HT-29 (cell line): ENCODE data around the gene IL32. TPM values are rescaled to one million over a fixed set of nuclear protein-coding genes. Genes with fewer than 3 reads are reported as not detected.
A peak's percentile ranks its signal among the peaks of the same experiment; 100 is the strongest.

Experiments
- DNase-seq: peaks from one replicate; pipeline ENCODE4 v3.0.0-alpha.2; 2015; ENCODE audit warnings: low spot score
- total RNA-seq: library from RNA; depleted of rRNA; stranded (reverse); fragments of >200 nt; shearing (Covaris generic); gene quantifications from 2 replicates; pipeline ENCODE4 v1.2.3, GENCODE V29; 2014

The IL32 gene
- total RNA-seq, 1 experiment from 2014 or later: 5.0 TPM

DNA sequence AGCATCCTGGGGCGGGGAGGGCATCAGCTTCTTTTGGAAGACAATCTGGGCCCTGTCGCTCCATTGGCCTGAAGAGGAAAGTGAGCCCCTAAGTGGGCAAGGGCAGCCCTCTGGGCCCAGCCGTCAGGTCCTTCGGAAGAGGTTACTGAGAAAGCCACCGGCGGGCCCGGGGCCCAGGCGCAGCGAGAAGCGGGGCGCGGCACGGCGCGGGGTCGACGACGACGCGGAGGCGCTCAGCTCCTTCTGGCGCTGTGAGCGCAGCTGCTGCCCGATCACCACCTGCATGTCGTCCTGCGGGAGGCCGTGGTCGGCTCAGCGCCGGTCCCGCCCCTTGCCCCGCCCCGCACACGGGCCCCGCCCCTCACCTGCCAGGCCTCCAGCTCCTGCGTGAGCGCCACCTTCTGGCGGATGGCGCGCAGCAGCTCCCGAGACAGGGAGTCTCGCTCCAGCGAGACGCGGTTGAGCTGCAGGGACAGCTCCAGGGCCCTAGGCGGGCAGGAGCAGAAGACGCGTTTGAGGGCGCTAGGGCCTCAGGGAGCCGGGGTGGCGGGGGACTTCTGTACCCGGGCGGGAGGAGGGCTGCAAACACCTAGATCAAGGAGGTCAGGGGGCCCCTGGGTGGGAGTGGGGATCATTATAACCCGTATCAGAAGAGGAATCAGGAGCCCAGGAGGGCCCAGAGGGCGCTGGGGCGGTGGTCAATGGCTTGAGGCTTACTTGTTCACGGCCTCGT, 37.3 kb upstream of the IL32 start:
- peak; percentile 92 for DNase-seq

DNA sequence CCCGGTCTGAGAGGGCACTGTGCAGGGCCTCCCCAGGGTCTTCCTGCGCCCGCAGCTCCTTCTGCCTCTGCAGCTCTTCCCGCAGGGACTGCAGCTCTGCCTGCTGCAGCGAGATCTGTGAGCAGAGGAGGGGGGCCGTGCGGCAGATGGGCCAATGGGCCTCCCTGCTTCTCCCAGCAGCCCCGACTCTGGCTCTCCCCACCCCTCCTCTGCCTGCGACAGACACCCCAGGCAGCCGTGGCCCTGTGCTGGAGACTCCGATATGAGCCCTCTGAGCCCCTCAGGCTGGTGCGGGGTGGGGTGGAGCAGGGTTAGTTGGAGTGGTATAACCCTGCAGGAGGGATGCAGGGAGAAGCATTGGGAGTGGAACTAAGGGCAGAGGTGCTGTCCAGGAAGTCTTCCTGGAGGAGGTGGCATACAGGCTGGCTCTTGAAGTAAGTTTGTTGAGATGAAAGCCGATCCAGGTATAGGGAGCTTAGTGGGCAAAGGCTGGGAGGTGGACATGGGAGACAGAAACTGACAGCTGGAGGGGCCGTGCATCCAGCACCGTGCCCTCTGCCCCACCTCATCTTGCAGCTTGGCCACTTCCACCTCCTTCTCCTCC, 36.6 kb upstream of the IL32 start:
- no peak for DNase-seq

GRCh38 chr16:3029491-3030221, 35.8 kb upstream of the IL32 start:
- no peak for DNase-seq

- DNase-seq: no peak
Observed at GRCh38 chr16:3030222-3031212, 34.9 kb upstream of the IL32 start.

- peak; percentile 34 for DNase-seq
Observed at GRCh38 chr16:3032624-3033023, 32.8 kb upstream of the IL32 start.

GRCh38 chr16:3035289-3035971, 30.0 kb upstream of the IL32 start:
- no peak for DNase-seq

DNA sequence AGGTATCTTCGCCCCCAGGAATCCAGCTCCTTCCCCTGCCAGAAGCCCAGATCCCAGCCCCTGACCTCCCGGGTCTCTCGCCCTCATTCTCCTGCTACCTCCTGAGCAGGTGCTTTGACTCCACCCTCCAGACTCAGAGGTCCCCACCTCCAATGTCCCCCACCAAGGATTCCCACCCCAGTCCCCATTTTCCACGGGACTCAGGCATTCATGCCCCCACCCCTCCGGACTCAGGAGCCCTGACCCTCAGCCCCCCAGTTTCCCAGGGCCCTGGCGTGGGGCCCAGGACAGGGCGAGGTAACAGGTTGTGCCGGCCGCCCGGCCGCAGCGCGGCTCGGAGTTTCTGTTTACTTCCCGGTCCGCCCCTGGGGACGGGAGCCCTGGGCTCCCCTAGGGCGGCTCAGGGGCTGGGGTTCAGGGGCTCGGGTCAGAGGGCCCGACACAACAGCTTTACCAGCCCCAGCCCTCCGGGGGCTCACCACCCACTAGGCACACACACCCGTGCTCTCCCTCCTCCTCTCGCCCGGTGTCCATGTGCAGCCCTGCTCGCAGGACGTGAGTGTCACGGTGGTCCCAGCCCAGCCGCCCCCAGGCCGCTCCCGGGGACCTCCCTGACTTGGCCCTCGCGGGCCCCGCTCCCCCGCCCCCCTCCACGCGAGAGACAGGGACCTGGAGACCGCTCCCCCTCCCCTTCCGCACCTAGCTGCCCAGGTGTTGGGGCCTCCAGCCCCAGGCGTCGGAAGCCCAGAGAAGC, 29.3 kb upstream of the IL32 start:
- DNase-seq: peak; percentile 50

DNA sequence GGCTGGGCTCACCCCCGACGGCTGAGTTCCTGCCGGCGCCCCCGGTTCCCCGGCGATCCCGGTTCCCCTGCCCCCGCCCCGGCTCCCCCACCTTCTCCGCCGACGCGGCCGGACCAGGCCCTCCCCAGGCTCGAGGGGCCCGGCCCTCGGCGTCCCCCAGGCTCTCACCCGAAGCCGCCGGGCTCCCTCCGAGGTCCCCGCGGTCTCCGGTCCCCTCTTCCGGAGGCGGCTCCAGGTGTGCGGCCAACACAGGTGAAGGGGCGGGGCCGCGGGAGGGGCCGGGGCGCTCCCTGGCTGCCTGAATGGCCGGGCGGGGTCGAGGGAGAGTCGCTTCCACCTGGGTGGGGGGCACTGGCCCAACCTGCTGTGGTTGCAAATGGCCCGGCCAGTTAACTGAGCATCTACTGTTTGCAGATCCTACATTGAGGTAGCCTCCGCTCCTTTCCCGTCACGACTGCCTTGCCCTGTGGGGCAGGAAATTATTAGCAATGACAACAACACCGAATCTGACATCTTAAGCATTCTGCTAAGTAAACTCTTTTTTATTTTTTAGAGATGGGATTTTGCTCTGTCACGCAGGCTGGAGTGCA, 28.6 kb upstream of the IL32 start, which contains the start of gene BICDL2:
Gene BICDL2 (minus strand): TSS at position 219 of the 590 bp plus-strand sequence. CDS start 1,448 bp downstream, outside the sequence.
- peak; percentile 51 for DNase-seq

GRCh38 chr16:3038256-3038655, 27.2 kb upstream of the IL32 start:
- peak; percentile 56 for DNase-seq

GRCh38 chr16:3038896-3039295, 26.5 kb upstream of the IL32 start:
- DNase-seq: no peak

DNA sequence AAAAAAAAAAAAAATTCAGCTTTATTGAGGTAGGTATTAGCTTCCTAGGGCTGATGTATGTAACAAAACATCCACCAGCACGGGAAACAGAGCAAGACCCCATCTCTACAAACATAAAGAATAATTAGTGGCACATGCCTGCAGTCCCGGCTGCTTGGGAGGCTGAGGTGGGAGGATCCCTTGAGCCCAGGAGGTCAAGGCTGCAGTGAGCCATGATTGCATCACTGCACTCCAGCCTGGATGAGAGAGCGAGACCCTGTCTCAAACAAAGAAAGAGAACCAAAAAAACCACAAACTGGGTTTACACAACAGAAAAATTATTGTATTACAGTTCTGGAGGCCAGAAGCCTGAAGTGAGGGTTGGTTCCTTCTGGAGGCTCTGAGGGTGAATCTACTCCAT, 23.1 kb upstream of the IL32 start:
- no peak for DNase-seq

- no peak for DNase-seq
Observed at GRCh38 chr16:3044708-3045107, 20.7 kb upstream of the IL32 start.

GRCh38 chr16:3045758-3046640, 19.4 kb upstream of the IL32 start, which contains the start of gene MMP25:
TSS of gene MMP25 (plus strand) at chr16:3046561. CDS start at chr16:3046918, 357 bp downstream.
- no peak for DNase-seq

GRCh38 chr16:3046641-3047386, 18.6 kb upstream of the IL32 start:
- DNase-seq: no peak

- no peak for DNase-seq
Observed at GRCh38 chr16:3047387-3047720, 18.1 kb upstream of the IL32 start.

DNA sequence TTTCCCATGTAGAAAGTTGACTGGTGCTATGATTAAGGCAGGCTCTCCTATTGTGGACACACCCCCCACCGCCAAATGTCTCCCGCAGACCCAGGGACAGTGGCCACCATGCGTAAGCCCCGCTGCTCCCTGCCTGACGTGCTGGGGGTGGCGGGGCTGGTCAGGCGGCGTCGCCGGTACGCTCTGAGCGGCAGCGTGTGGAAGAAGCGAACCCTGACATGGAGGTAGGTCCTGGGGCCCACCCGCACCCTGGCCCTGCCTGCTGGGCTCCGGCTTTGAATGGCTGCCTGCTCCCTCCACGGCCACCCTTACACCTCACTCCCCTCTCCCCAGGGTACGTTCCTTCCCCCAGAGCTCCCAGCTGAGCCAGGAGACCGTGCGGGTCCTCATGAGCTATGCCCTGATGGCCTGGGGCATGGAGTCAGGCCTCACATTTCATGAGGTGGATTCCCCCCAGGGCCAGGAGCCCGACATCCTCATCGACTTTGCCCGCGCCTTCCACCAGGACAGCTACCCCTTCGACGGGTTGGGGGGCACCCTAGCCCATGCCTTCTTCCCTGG, 15.4 kb upstream of the IL32 start:
- no peak for DNase-seq

DNA sequence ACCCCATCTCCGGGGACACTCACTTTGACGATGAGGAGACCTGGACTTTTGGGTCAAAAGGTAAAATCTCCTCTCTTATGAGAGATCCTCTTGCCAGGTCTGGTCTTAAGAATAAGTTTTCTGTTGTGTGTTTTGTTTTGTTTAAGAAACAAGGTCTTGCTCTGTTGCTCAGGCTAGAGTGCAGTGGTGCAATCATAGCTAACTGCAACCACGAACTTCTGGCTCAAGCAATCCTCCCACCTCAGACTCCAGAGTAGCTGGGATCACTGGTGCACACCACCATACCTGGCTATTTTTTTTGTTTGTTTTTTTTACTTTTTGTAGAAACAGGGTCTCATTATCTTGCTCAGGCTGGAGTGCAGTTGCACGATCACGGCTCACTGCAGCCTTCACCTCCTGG, 15.0 kb upstream of the IL32 start:
- DNase-seq: no peak

DNA sequence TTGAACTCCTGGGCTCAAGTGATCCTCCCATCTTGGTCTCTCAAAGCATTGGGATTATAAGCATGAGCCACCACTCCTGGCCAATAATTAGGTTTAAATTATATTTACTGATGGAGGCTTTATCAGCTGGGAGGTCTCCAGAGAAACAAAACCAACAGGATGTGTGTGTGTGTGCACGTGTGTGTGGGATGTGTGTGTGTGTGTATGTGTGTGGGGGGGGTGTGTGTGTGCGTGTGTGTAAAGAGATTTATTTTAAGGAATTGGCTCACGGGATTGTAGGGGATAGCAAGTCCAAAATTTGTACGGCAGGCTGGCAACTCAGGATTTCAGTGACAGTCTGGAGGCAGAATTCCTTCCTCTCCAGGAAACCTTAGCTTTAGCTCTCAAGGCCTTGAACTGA, 14.4 kb upstream of the IL32 start:
- no peak for DNase-seq
